GM12878 (cell line): ENCODE results near the gene PRRT1B. TPM values are rescaled to one million over a fixed set of nuclear protein-coding genes. Genes with fewer than 3 reads are reported as not detected.

Experiments
- ATAC-seq: fragments of 200-7000 bp; cut with Tn5 transposase; 3 replicates; pipeline ENCODE4 v1.9.1; 2020; ENCODE audit warnings: mild to moderate bottlenecking, moderate library complexity
- BruUV-seq: library from RNA; stranded (reverse); fragments of 400-500 nt; replicated peaks from 2 replicates; lab custom pipeline; 2021; lab: Mats Ljungman, UMichigan
- CTCF ChIA-PET: fragments of 300-600 bp; sonication (Branson Sonifier 250); formaldehyde crosslinking; extraction: SDS; loops from one replicate; lab custom pipeline; 2021; ENCODE audit warnings: inconsistent platforms; lab: Yijun Ruan, JAX
- POLR2A ChIA-PET: fragments of 350-600 bp; formaldehyde crosslinking; extraction: SDS; loops from one replicate; lab custom pipeline; 2021; ENCODE audit warnings: inconsistent platforms; lab: Charles Lee
- RAD21 ChIA-PET: fragments of 300-600 bp; sonication (Branson Sonifier 250); formaldehyde crosslinking; loops from one replicate; lab custom pipeline; 2023; ENCODE audit warnings: antibody characterized with exemption; ENCODE audit not compliant: unreplicated experiment; lab: Charles Lee
- SMC1A ChIA-PET: fragments of 300-600 bp; sonication (Branson Sonifier 250); formaldehyde crosslinking; loops from one replicate; lab custom pipeline; 2023; ENCODE audit not compliant: unreplicated experiment, uncharacterized antibody; lab: Charles Lee
- DNase-seq: peaks from one replicate; pipeline ENCODE4 v3.0.0-alpha.2; 2011; ENCODE audit warnings: low read depth, low spot score
- FAIRE-seq: peaks from 3 replicates; lab custom pipeline; 2011; peaks lifted over from hg19 to GRCh38; lab: Jason Lieb, UNC
- H2AFZ ChIP-seq: 2 replicates; pipeline ENCODE4 v1.6.0; 2011; ENCODE audit warnings: low read depth, low read length, control low read depth; ENCODE audit not compliant: control insufficient read depth
- H3K27ac ChIP-seq: 2 replicates; pipeline ENCODE4 v1.5.1; 2011; ENCODE audit warnings: control low read depth; ENCODE audit not compliant: control insufficient read depth, insufficient read depth
- H3K27me3 ChIP-seq, 2 experiments: replicated peaks in 1 of 2; 2 replicates each; pipeline versions ENCODE4 v1.6.0 to v1.6.1; 2011; ENCODE audit warnings: low read length in 1 of 2; ENCODE audit not compliant: control insufficient read depth in 2 of 2, insufficient read depth in 2 of 2
- H3K36me3 ChIP-seq, 2 experiments: 2 replicates each; pipeline ENCODE4 v1.5.1; 2011; ENCODE audit warnings: low read length in 1 of 2; ENCODE audit not compliant: control insufficient read depth in 2 of 2, insufficient read depth in 2 of 2
- H3K4me1 ChIP-seq: 2 replicates; pipeline ENCODE4 v1.6.1; 2011; ENCODE audit warnings: mild to moderate bottlenecking, low read length, moderate library complexity, mixed read lengths; ENCODE audit not compliant: control insufficient read depth, insufficient read depth
- H3K4me2 ChIP-seq: 2 replicates; pipeline ENCODE4 v1.6.0; 2011; ENCODE audit warnings: control low read depth; ENCODE audit not compliant: control insufficient read depth, insufficient read depth
- H3K4me3 ChIP-seq: fragments of 200-600 bp; sonication (generic); 2 replicates; pipeline ENCODE4 v1.5.1; 2016
- H3K79me2 ChIP-seq: 2 replicates; pipeline ENCODE4 v1.6.0; 2011; ENCODE audit warnings: low read length; ENCODE audit not compliant: control insufficient read depth, insufficient read depth
- H3K9ac ChIP-seq: 2 replicates; pipeline ENCODE4 v1.8.0; 2011; ENCODE audit warnings: low read length, control low read depth, mixed read lengths; ENCODE audit not compliant: control insufficient read depth, insufficient read depth
- H3K9me3 ChIP-seq: replicated peaks from 3 replicates; pipeline ENCODE4 v1.5.1; 2011; ENCODE audit warnings: mild to moderate bottlenecking, low read length; ENCODE audit not compliant: control insufficient read depth, insufficient read depth
- H4K20me1 ChIP-seq: 2 replicates; pipeline ENCODE4 v1.6.0; 2011; ENCODE audit not compliant: control insufficient read depth, insufficient read depth
- ASH2L ChIP-seq: fragments of 300-600, 200-600 bp; sonication (generic); IDR thresholded peaks from 2 replicates; pipeline ENCODE4 v1.6.1; 2017; ENCODE audit warnings: low read depth, mild to moderate bottlenecking, borderline replicate concordance
- BCL3 ChIP-seq: IDR thresholded peaks from 2 replicates; pipeline ENCODE4 v1.6.1; 2011; ENCODE audit warnings: borderline replicate concordance, low read depth, mild to moderate bottlenecking, moderate library complexity, low read length; ENCODE audit not compliant: insufficient read depth, poor library complexity, severe bottlenecking
- CHD4 ChIP-seq: fragments of 200-600 bp; sonication (generic); IDR thresholded peaks from 2 replicates; pipeline ENCODE4 v1.6.1; 2016; ENCODE audit warnings: mild to moderate bottlenecking
- GABPA ChIP-seq: IDR thresholded peaks from 2 replicates; pipeline ENCODE4 v1.6.1; 2014; ENCODE audit warnings: antibody characterized with exemption, low read depth, mild to moderate bottlenecking, inconsistent platforms
- NBN ChIP-seq: fragments of 450-650 bp; IDR thresholded peaks from 2 replicates; pipeline ENCODE4 v1.6.1; 2016
- PAX8 ChIP-seq: fragments of 450-650 bp; IDR thresholded peaks from 2 replicates; pipeline ENCODE4 v1.6.1; 2017; ENCODE audit warnings: mild to moderate bottlenecking, moderate library complexity
- PKNOX1 ChIP-seq: fragments of 450-650 bp; IDR thresholded peaks from 2 replicates; pipeline ENCODE4 v1.6.1; 2016; ENCODE audit warnings: mild to moderate bottlenecking
- POU2F2 ChIP-seq: IDR thresholded peaks from 3 replicates; pipeline ENCODE4 v1.6.1; 2011; ENCODE audit warnings: low read depth, mild to moderate bottlenecking, low read length, borderline replicate concordance
- RAD21 ChIP-seq: IDR thresholded peaks from 2 replicates; pipeline ENCODE4 v1.6.1; 2011; ENCODE audit warnings: mild to moderate bottlenecking, low read depth, low read length, moderate library complexity; ENCODE audit not compliant: insufficient read depth
- REST ChIP-seq: IDR thresholded peaks from 2 replicates; pipeline ENCODE4 v1.6.1; 2012; ENCODE audit warnings: mild to moderate bottlenecking, low read depth, low read length
- YY1 ChIP-seq: IDR thresholded peaks from 2 replicates; pipeline ENCODE4 v1.6.1; 2011; ENCODE audit warnings: low read depth, mild to moderate bottlenecking, low read length
- WGBS: methylation state at CpG from one replicate; pipeline ENCODE4 v1.1.6; 2016; ENCODE audit warnings: low lambda C conversion rate; ENCODE audit not compliant: insufficient replicate concordance, insufficient coverage; ENCODE audit errors: missing lambda C conversion rate; 5-methylcytosine and 5-hydroxymethylcytosine counted together
- in situ Hi-C: fragments of 300-500 bp; cut with MboI; formaldehyde crosslinking; loops from 9 replicates; pipeline ENCODE4 v1.14.3; 2018; ENCODE audit warnings: mixed read lengths
- intact Hi-C: fragments of 100-400 bp; cut with micrococcal nuclease; formaldehyde crosslinking; loops from one replicate; pipeline ENCODE4 v1.14.2; 2022; ENCODE audit not compliant: unreplicated experiment
- polyA plus RNA-seq, 11 experiments: library from polyadenylated mRNA; depleted of rRNA in 4 of 11; unstranded in 6 of 11; stranded (reverse) in 5 of 11; fragments of >200 nt; fragmentation: Nextera tagmentation in 4 of 11; fragmentation: Illumina TruSeq in 1 of 11; extraction: Ambion mirVana in 4 of 11; extraction: Trizol in 1 of 11; gene quantifications; 1 replicate in 1 of 11; 2 replicates in 10 of 11; pipeline versions ENCODE4 v1.2.1 to v1.2.3, GENCODE V29; 2011 to 2016; ENCODE audit warnings: inconsistent platforms in 2 of 11, missing spikeins in 2 of 11, low read depth in 1 of 11
- total RNA-seq, 4 experiments: library from RNA; depleted of rRNA in 3 of 4; stranded (reverse); fragments of >200 nt in 3 of 4; fragmentation: Illumina TruSeq in 1 of 4; extraction: Trizol in 1 of 4; gene quantifications; 2 replicates each; pipeline versions ENCODE4 v1.2.1 to v1.2.3, GENCODE V29; 2013 to 2021
- TF ChIP-seq, protein P1 (sequence below): fragments of 450-650 bp; IDR thresholded peaks from 2 replicates; pipeline ENCODE4 v1.6.1; 2017; ENCODE audit warnings: borderline replicate concordance

PRRT1B gene
- total and polyA plus RNA-seq, 10 of the 15 experiments (the other 5 are each of a cell fraction or from before 2014, with no cell fraction given) = not detected

GRCh38 chr9:131518553-131518952 lies 26.8 kb upstream of the PRRT1B start:
- Histone ChIP-seq H2AFZ (no peak overlapping the region), H3K9ac (no peak overlapping the region), H3K27me3 (no peaks in the 10 kb centered on the region), H3K27ac (no peak overlapping the region), H3K9me3 (no peaks in the 10 kb centered on the region), H3K36me3 (peaks cover 15 to 23% of the 10 kb centered on the region in 2 experiments), H3K79me2 (no peaks in the 10 kb centered on the region), H3K4me3 (no peak overlapping the region), H3K4me2 (no peak overlapping the region), H3K4me1 (no peaks in the 10 kb centered on the region), H4K20me1 (no peaks in the 10 kb centered on the region)
- WGBS = 94% methylated on average over 20 of the region's 20 CpGs
- ChIA-PET RAD21 (no interaction called here), SMC1A (no interaction called here), CTCF (no interaction called here), POLR2A (no interaction called here)
- in situ Hi-C loops (no loop called here), intact Hi-C loops (no loop called here)
- ATAC-seq (no peak), DNase-seq (no peak), FAIRE-seq (no peak)
- no TSS peak for BruUV-seq
- TF ChIP-seq CHD4 (no peak), PKNOX1 (no peak), YY1 (no peak), REST (no peak), GABPA (no peak), PAX8 (no peak), POU2F2 (no peak), BCL3 (no peak), NBN (no peak), RAD21 (no peak), ASH2L (no peak)
- TF ChIP-seq, protein P1, sequence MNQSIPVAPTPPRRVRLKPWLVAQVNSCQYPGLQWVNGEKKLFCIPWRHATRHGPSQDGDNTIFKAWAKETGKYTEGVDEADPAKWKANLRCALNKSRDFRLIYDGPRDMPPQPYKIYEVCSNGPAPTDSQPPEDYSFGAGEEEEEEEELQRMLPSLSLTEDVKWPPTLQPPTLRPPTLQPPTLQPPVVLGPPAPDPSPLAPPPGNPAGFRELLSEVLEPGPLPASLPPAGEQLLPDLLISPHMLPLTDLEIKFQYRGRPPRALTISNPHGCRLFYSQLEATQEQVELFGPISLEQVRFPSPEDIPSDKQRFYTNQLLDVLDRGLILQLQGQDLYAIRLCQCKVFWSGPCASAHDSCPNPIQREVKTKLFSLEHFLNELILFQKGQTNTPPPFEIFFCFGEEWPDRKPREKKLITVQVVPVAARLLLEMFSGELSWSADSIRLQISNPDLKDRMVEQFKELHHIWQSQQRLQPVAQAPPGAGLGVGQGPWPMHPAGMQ = no peak
